Measurements from ENCODE around the gene PIM1. TPM values are rescaled to one million over a fixed set of nuclear protein-coding genes. Genes with fewer than 3 reads are reported as not detected.

Gene PIM1
- total and polyA plus RNA-seq, 9 of the 15 experiments (the other 6 are each of a cell fraction or from before 2014, with no cell fraction given), result 19.0 to 789 (median 212) TPM

- TF ChIP-seq JUN (IDR thresholded peaks at IDR 0.05; ENCODE audit: borderline replicate concordance, low read depth, low read length) (no peak), JUN (CRISPR knock-in tag; IDR thresholded peaks at IDR 0.05; ENCODE audit: borderline replicate concordance) (no peak), ZNF584 (CRISPR knock-in tag; IDR thresholded peaks at IDR 0.05; ENCODE audit: low read depth) (0 out of 2 replicates have a peak, but pooled peaks have one; percentile 46), PREB (CRISPR knock-in tag; IDR thresholded peaks at IDR 0.05) (0 out of 2 replicates have a peak, but pooled peaks have one; percentile 54), HDAC8 (tag; IDR thresholded peaks at IDR 0.05) (no peak), MBD2 (IDR thresholded peaks at IDR 0.05; ENCODE audit: borderline replicate concordance, low read depth) (no peak), FOSL1 (tag; conservative IDR thresholded peaks at IDR 0.05) (peak; percentile 83), ZNF764 (CRISPR knock-in tag; IDR thresholded peaks at IDR 0.05; ENCODE audit: low read depth) (no peak), L3MBTL2 (IDR thresholded peaks at IDR 0.05) (no peak), ZC3H4 (CRISPR knock-in tag; IDR thresholded peaks at IDR 0.05; ENCODE audit: borderline replicate concordance) (0 out of 2 replicates have a peak, but pooled peaks have one; percentile 65), RFX1 (IDR thresholded peaks at IDR 0.05) (no peak), BACH1 (tag; IDR thresholded peaks at IDR 0.05) (0 out of 2 replicates have a peak, but pooled peaks have one; percentile 32), PML (IDR thresholded peaks at IDR 0.05; ENCODE audit: low read length) (no peak), ZNF75A (CRISPR knock-in tag; IDR thresholded peaks at IDR 0.05) (0 out of 2 replicates have a peak, but pooled peaks have one; percentile 21), ARID3B (CRISPR knock-in tag; IDR thresholded peaks at IDR 0.05; ENCODE audit: borderline replicate concordance) (no peak), HNRNPLL (IDR thresholded peaks at IDR 0.05; ENCODE audit: low read depth, low read length, poor library complexity, severe bottlenecking) (no peak), ZNF212 (CRISPR knock-in tag; IDR thresholded peaks at IDR 0.05) (no peak), LCOR (CRISPR knock-in tag; IDR thresholded peaks at IDR 0.05) (no peak), RBM22 (IDR thresholded peaks at IDR 0.05; ENCODE audit: low read depth, low read length, poor library complexity, severe bottlenecking) (no peak), HMGN3 (IDR thresholded peaks at IDR 0.05; ENCODE audit: borderline replicate concordance, extremely low read depth, insufficient read length, low read depth, low read length) (no peak), GTF2E2 (tag; IDR thresholded peaks at IDR 0.05) (peak; percentile 87), SREBF1 (IDR thresholded peaks at IDR 0.05; ENCODE audit: borderline replicate concordance, low read depth, low read length) (no peak), KLF16 (IDR thresholded peaks at IDR 0.05) (no peak), ZNF644 (tag; IDR thresholded peaks at IDR 0.05; ENCODE audit: low read depth) (no peak; the same call in 1 of the 2 replicates), ATF3 (IDR thresholded peaks at IDR 0.05) (peak; percentile 53; the same call in 1 of the 2 replicates), ATF3 (CRISPR knock-in tag; conservative IDR thresholded peaks at IDR 0.05) (no peak), GABPA (tag; conservative IDR thresholded peaks at IDR 0.05; ENCODE audit: low read depth) (no peak)
Observed at GRCh38 chr6:37168811-37169495, 999 bp upstream of the PIM1 start (continued).
